Measurements from ENCODE around the gene CYLD.

DNA sequence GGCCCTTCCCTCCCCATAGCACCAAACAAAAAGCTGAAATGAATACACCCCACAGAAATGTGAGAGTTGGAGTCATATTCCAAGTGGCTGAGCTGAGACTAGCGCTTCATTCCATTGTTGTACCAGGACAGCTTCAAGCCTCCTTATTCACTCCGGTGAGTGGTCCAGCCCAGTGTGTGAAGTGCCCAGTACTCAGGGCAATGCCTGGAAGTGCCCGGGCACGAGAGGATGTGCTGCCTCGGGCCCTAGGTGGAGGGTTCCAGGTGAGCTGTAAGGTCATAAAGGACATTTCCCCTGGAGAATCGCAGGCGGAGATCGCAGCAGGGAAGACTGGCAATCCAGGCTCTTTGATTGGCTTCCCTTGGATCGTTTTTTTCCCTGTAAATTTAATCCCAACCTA, 5.4 kb upstream of the CYLD start:
- no peak for TF ChIP-seq EZH2phosphoT487 (IDR thresholded peaks at IDR 0.05; ENCODE audit: insufficient read depth, low read depth)
- no peak for TF ChIP-seq EZH2 (IDR thresholded peaks at IDR 0.05; ENCODE audit: insufficient read depth, poor library complexity, severe bottlenecking)
